NK-92 treated with Interleukin-12 subunit alpha and Interleukin-12 subunit beta, amount 100 ng/mL, for 24 hours (cell line): ENCODE data around the gene MDK.

Source experiments
- DNase-seq: peaks from one replicate; lab custom pipeline; 2025; lab: John Stamatoyannopoulos, UW

Gene MDK

DNA sequence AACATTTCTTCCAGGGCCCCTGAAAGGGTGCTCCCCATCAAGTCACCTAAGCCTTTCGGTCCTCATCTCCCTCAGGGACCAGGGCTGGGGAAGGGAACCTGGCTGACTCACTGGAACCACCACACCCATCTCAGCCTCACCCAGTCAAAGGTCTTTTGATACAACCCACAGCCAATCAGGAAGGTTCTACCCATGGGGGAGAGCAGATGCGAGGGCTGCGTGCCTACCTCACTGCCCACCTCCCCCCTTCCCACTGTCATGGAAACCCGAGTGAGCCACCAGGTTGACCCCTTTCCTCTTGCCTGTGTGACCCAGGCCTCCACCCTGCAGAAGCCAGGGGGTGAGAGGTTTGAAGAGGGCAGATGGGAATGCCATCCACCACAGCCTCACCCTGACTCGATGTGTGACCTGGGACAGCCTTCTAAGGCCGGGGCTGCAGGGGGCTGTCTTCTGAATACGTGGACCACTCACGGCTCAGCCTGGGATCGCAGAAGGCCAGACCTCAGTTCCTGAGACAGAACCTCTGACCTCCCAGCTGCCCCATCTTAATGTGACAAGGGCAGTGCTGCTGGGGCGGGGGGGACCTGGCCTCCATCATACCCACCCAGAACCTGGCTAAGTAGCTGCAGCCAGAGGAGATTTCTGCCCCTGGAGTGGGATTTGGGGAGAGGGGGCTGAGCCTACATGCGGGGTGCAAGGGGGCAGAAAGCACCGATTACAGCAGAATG is 2.7 kb downstream of the MDK start:
- DNase-seq = no peak

DNA sequence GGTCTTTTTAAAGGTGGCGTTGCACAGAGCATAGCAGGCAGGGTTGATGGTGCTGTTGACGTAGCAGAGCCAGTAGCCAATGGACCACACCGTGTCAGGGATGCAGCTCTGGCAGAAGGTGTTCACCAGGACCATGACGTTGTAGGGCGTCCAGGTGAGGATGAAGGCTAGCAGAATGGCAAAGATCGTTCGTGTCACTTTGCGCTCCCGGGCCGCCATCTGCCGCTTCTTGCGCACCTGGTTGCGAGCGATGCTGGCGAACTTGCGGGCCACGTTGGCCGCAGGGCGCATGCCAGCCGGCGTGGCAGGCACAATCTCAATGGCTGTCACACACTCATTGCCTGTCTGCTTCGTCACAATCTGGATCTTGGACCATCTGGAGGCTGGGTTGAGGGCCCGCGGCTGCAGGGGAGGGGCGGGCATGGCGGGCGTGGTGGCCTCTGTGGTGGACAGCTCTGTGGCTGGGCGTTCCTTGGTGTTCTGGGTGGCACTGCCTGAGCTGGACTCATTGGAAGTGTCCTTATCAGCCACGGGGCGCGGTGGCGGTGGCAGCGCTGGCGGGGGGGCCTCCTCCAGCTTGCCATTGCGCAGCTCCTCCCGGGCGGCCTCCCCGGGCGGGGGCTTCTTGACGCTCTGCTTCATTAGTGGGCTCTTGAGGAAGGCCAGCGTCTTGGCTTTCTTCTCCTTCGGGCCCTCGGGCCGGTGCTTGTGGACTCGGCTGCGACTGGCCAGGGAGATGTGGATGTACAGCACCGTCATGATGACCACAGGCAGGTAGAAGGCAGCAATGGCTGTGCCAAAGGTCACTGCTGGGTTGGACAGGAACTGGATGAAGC is 3.9 kb downstream of the MDK start:
- no peak for DNase-seq

DNA sequence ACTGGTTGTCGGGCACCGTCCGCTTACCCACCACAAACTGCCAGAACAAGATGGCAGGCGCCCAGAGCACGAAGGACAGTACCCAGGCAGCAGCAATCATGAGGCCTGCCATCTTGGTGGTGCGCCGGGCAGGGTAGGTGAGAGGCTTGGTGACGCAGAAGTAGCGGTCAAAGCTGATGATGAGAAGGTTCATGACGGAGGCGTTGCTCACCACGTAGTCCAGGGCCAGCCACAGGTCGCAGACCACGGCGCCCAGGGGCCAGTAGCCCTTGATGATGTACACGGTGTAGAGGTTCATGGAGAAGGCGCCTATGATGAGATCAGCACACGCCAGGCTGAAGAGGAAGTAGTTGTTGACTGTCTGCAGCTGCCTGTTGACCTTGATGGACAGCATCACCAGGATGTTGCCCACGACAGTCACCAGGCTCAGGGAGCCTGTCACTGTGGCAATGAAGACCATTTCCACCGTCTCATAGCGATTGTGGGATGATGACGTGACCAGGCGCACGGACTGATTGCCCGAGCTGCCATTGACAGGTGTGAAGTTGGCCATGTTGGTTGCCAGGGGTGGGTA is 4.6 kb downstream of the MDK start:
- no peak for DNase-seq

DNA sequence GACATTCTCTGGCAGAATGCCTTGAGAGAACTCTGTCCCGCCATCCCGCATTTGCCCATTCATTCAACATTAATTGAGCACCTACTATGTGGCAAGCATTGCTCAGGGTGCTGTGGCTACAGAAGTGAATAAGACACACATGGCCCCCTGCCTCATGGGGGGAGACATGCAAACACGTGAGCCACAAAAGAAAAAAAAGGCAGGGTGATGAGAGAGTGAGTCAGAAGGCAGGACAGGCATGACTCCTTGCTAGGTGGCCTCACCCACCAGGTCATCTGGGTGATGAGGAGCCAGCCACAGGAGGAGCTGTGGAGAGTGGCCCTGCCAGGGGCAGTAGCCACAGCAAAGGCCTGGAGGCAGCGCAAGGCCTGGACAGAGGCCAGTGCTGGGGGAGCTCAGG is 5.2 kb downstream of the MDK start:
- DNase-seq = no peak

DNA sequence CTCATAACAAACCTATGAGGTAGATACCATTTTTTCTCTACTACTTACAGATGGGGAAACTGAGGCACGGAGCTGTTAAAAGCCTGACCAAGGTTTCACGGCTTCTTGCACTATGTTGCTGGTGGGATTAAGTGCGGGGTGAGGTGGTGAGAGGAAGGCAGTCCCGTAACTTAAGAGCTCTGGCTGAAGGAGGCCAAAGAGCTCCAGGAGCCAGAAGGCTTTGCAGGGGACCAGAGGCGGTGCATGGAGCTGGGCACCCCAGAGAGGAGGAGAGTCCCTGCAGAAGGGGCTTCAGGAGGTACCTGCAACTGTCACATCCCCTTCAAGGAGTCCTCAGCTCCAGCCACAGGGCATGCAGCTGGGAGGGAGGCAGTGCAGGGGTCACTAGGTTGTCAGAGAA is 6.0 kb downstream of the MDK start:
- DNase-seq = no peak

- no peak for DNase-seq
Measured at GRCh38 chr11:46387919-46388618, 6.6 kb downstream of the MDK start.

DNA sequence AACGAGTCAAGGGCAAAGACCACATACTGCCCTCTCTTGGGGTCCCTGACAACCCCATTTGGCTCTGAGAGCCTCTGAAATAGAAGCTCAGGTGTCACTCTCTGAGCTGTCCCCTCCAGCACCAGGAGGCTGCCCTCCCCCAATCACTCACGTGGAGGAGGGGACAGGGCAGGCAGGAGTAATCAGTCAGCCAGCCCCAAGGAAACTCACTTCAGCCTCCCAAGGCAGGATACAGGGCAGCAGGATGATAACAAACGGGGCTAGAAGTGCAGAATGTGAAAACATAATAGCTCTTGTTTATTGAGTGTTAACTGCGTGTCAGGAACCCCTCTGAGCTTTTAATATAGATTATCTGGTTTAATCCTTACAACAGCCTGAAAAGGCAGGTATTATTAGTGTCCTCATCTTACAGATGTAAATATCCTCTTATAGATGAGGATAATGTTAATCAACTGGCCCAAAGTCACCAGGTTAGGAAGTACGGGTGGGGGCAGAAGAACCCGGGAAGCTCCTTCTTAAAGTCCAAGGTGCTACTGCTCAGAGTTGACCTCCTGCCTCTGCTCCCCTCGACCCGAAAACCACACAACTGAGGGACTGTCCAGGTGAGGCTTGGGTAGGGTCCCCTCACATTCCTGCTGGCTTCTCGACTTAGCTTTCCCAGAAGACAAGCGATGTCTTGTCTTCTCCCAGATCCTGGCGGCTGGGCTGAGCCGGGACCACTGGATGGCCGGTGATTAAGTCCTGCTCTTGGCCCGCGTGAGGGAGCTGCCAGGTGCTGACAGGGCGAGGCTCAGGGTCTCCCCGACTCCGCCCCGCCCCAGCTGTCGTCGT is 7.4 kb downstream of the MDK start:
- no peak for DNase-seq

DNA sequence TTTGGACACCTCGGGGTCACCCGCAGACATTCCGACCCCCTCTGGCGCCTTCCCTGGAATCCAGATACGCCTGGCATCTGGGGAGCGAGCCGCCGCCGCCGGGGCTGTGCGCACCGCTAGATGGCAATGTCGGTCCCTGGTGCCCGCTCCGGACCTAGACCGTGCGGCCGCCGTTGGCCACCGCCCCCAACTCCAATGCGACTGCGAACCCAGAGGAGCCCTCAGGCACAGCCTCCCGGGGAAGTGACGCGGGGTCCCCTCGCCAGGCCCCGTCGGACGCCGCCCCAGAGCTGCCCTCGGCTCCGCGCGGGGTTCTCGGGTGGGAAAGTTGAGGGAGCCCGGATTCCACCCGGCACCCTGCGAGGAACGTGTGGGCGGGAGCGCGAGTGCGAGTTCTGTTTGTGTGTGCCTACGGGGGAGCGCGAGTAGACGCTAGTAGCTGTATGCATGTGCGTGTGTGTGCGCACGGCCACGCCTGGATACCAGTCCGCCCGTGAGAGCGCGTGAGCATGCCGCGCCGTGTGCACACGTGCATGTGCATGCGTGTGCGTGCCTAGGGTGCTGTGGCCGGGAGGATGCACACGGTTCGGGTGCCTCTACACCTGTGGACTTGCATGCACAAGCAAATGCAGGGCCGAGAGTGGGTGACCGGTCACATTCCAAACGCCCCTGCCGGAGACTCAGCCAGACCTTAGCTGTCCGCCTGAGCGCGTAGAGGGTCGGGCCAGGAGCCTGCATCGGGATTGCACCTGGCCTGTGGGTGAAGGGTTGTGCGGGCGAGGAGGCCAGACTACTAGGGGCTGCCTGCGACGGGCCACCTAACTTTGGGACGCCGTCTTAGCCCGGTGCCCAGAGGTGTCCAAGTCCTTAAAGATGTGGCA is 8.2 kb downstream of the MDK start:
- DNase-seq = no peak

GRCh38 chr11:46390331-46391171 is 9.1 kb downstream of the MDK start:
- no peak for DNase-seq

DNA sequence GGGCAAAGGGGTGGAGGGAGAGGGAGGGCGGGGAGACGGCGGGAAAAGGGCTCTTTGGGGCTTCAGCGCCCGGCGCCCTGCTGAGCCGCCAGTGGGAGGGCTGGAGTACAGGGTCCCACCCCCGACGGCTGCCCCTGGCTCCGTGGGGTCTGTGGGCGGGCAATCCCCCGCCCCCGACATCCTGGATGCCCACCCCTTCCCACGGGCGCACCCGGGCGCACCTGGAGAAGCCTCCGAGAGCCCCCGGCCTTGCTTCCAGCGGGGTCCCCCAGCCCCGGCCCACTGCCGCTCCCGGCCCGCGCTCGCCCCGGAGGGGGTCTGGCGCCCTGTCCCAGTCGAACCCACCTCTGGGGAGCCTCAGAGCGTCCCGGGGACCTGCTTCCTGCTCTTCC is 9.7 kb downstream of the MDK start:
- no peak for DNase-seq

DNA sequence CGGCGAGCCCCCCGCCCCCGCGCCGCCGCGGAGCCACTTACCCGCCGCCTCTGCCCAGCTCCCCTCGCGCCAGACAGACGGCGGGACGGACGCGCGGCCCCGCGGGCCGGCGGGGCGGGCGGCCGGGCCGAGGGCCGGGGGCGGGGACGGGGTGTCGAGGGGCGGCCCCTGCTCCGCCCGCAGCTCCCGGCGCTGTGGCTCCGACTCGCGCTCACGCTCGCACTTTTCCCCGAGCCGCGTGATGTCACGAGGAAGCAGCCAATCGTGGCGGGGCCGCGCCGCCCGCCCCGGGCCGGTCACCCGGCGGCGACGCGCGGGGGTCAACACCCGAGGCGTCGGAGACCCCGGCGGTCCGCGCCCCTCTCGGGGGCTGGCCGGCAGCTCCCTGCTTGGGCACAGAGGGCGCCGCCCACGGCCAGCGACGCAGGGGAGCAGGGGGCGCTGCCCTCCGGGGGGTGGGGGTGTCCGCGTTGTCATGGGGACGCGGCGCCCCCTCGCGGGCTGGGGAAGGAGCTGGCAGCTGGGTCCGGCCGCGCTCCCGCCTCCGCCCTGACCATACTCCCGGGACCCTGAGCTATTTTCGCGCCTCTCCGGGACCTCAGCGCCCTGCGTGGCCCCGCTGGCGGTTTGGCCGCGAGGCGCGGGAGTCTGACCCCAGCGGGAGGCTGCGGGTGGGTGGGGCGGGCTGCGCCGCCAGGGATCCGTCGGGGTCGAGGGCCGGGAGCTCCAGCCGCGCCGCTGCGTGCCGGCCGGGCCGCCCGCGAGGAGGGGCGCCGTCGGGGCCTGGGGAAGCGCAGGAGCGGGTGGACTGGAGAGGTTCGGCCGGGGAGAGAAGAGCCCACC is 10.3 kb downstream of the MDK start, which contains the start of gene CHRM4:
TSS of gene CHRM4 (minus strand) at position 199 of the 843 bp plus-strand sequence. CDS start 5,219 bp downstream, outside the sequence.
- no peak for DNase-seq

- DNase-seq = no peak
Measured at GRCh38 chr11:46392421-46393230, 11.2 kb downstream of the MDK start.

DNA sequence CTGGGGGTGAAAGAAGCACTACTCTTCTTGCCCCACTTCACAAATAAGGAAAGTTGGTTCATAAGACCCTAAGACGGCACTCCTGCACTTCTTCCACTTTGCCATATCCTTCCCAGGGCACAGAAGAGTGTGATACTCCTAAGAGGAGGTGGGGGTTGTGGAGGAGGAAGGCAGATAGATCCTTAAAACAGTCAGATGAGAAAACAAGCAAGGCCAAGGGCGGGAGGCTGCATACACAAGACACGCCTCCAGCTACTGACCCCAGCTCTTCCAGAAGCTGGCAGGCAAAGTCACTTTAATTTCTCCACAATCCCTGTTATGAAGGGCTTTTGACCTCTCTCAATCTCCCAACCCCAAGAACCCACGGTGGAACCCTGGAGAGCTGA is 11.8 kb downstream of the MDK start:
- DNase-seq = no peak

DNA sequence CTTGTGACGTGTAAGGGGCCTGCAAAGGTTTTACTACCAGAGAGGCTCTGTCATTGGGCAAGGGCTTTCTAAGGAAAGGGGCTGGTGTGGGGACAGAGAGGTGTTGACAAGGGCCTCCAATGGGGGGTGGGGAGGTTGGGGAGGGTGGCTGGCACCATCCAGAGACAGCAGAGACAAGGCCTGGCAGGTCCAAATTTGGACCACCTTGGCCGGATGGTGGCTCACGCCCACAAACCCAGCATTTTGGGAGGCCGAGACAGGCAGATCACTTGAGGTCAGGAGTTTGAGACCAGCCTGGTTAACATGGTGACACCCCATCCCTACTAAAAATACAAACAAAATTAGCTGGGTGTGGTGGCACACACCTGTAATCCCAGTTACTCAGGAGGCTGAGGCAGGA is 12.3 kb downstream of the MDK start:
- no peak for DNase-seq

GRCh38 chr11:46397526-46397925 is 16.1 kb downstream of the MDK start:
- no peak for DNase-seq

DNA sequence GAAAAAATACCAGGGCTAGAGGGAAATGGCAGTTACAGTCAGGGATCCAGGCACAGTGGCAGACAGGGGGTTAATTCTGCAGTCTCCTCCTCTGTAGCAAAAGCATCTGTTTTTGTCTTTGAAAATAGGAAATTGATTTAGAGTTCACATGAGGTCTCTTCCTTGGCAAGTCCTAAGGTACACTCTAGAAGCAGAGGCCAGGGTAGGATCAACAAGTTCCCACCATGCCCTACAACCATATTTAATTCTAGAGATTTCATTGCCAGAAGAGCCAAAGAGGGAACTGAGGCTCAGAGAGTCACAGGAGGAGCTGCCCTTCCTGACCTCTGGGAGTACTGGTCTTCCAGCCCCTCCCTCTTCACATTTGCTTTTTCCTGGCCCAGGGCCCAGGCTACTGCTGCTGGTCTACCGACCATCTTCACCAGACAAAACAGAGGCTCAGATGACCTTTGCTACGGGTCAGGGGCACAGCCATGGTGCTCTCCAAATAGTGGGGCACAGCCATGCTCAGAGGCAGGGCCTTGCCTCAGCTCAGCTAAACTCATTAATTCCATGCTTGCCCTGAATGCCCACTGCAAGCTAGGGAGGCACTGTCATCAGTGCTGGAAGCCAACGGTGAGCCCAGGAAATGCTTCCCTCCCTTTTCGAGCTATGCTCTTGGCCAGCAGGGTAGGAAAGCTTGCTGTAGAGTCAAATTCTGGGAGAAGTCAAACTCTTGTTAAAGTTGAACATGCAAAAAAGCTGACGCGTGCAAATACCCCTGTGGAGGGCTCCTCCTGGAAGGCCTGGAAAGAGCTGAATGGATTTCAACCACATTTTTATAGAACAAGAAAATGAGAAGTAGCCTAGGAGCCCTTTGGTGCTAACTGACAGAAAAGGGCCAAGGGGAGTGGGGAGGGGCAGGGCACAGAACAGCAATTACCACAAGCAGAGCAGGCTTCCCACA is 21.8 kb downstream of the MDK start:
- DNase-seq = no peak
